IMR-90 (cell line): ENCODE results near the gene MT1X. TPM values are rescaled to one million over a fixed set of nuclear protein-coding genes. Genes with fewer than 3 reads are reported as not detected.
"Not testable (repeated sequence)": the region's sequence is repeated elsewhere in the genome, so short reads cannot be mapped to it uniquely, and the experiment has no call there.

ENCODE experiments used
- ATAC-seq: fragments of 200-7000 bp; cut with Tn5 transposase; 2 replicates; pipeline ENCODE4 v1.9.1; 2020; ENCODE audit warnings: low read depth, mild to moderate bottlenecking, moderate library complexity
- BruUV-seq: library from RNA; stranded (reverse); fragments of 400-500 nt; replicated peaks from 2 replicates; lab custom pipeline; 2021; lab: Mats Ljungman, UMichigan
- CTCF ChIA-PET: fragments of 300-600 bp; formaldehyde crosslinking; extraction: SDS; loops from one replicate; lab custom pipeline; 2021; ENCODE audit warnings: antibody characterized with exemption; lab: Yijun Ruan, JAX
- POLR2A ChIA-PET: fragments of 300-600 bp; sonication (Branson Sonifier 250); formaldehyde crosslinking; loops from one replicate; lab custom pipeline; 2022; ENCODE audit warnings: antibody characterized with exemption; ENCODE audit not compliant: unreplicated experiment; lab: Charles Lee
- DNase-seq: peaks from one replicate; pipeline ENCODE4 v3.0.0; 2013
- H2AFZ ChIP-seq: replicated peaks from 2 replicates; pipeline ENCODE3; 2013; ENCODE audit warnings: low read length, mild to moderate bottlenecking; ENCODE audit not compliant: poor library complexity
- H2AK5ac ChIP-seq: 2 replicates; pipeline ENCODE4 v1.6.1; 2013; ENCODE audit warnings: low read depth, low read length, inconsistent platforms
- H2AK9ac ChIP-seq: replicated peaks from 2 replicates; pipeline ENCODE3; 2013; ENCODE audit warnings: mild to moderate bottlenecking, low read depth, low read length, moderate library complexity; ENCODE audit not compliant: poor library complexity
- H2BK120ac ChIP-seq: 2 replicates; pipeline ENCODE4 v1.6.1; 2013; ENCODE audit warnings: low read depth, low read length, inconsistent platforms
- H2BK15ac ChIP-seq: 3 replicates; pipeline ENCODE4 v1.6.1; 2013; ENCODE audit warnings: low read depth, low read length, inconsistent platforms
- H2BK20ac ChIP-seq: 2 replicates; pipeline ENCODE4 v1.6.1; 2013; ENCODE audit warnings: low read depth, mild to moderate bottlenecking, inconsistent platforms, low read length, moderate library complexity
- H2BK5ac ChIP-seq: 2 replicates; pipeline ENCODE4 v1.6.1; 2013; ENCODE audit warnings: mild to moderate bottlenecking, low read depth, low read length, inconsistent platforms; ENCODE audit not compliant: poor library complexity, severe bottlenecking
- H3K14ac ChIP-seq: replicated peaks from 2 replicates; pipeline ENCODE4 v1.6.1; 2013; ENCODE audit warnings: low read depth, low read length, inconsistent platforms
- H3K18ac ChIP-seq: 2 replicates; pipeline ENCODE4 v1.6.1; 2013; ENCODE audit warnings: low read depth, low read length, control low read depth
- H3K23ac ChIP-seq: 2 replicates; pipeline ENCODE4 v1.6.1; 2013; ENCODE audit warnings: low read depth, low read length, inconsistent platforms
- H3K27ac ChIP-seq: 2 replicates; pipeline ENCODE4 v1.5.1; 2013; ENCODE audit warnings: mild to moderate bottlenecking, control low read depth, low read length; ENCODE audit not compliant: insufficient read depth
- H3K27me3 ChIP-seq: 2 replicates; pipeline ENCODE4 v1.6.1; 2013; ENCODE audit warnings: low read length; ENCODE audit not compliant: control insufficient read depth, insufficient read depth
- H3K36me3 ChIP-seq: 2 replicates; pipeline ENCODE4 v1.6.1; 2013; ENCODE audit warnings: low read length, mixed read lengths; ENCODE audit not compliant: control insufficient read depth, insufficient read depth
- H3K4ac ChIP-seq: 2 replicates; pipeline ENCODE4 v1.6.1; 2013; ENCODE audit warnings: low read depth, low read length, inconsistent platforms
- H3K4me1 ChIP-seq: 2 replicates; pipeline ENCODE4 v1.6.1; 2013; ENCODE audit warnings: low read length, mixed read lengths; ENCODE audit not compliant: control insufficient read depth, insufficient read depth
- H3K4me2 ChIP-seq: 2 replicates; pipeline ENCODE4 v1.6.1; 2013; ENCODE audit warnings: low read depth, mild to moderate bottlenecking, control low read depth, low read length, moderate library complexity
- H3K4me3 ChIP-seq: 2 replicates; pipeline ENCODE4 v1.5.1; 2013; ENCODE audit warnings: low read depth, mild to moderate bottlenecking, control low read depth, low read length, moderate library complexity; ENCODE audit not compliant: insufficient read depth
- H3K56ac ChIP-seq: 2 replicates; pipeline ENCODE4 v1.6.1; 2013; ENCODE audit warnings: low read length, inconsistent platforms; ENCODE audit not compliant: insufficient read depth; ENCODE audit errors: extremely low read depth
- H3K79me1 ChIP-seq, 2 experiments: 2 replicates each; pipeline ENCODE4 v1.6.1; 2013; ENCODE audit warnings: low read length in 2 of 2, inconsistent platforms in 1 of 2, low read depth in 1 of 2
- H3K9ac ChIP-seq: 2 replicates; pipeline ENCODE4 v1.6.1; 2013; ENCODE audit warnings: low read depth, low read length, control low read depth
- H3K9me1 ChIP-seq: 2 replicates; pipeline ENCODE4 v1.6.1; 2013; ENCODE audit warnings: low read length, inconsistent platforms; ENCODE audit not compliant: insufficient read depth
- H3K9me3 ChIP-seq: 2 replicates; pipeline ENCODE4 v1.6.1; 2013; ENCODE audit warnings: low read length; ENCODE audit not compliant: control insufficient read depth, insufficient read depth
- H4K20me1 ChIP-seq: 2 replicates; pipeline ENCODE4 v1.6.1; 2013; ENCODE audit warnings: low read length, inconsistent platforms; ENCODE audit not compliant: insufficient read depth
- H4K5ac ChIP-seq: 2 replicates; pipeline ENCODE4 v1.6.1; 2013; ENCODE audit warnings: mild to moderate bottlenecking, low read depth, low read length, control low read depth
- H4K8ac ChIP-seq, 2 experiments: 2 replicates each; pipeline ENCODE4 v1.6.1; 2013; ENCODE audit warnings: low read depth in 2 of 2, low read length in 2 of 2, control low read depth in 1 of 2, inconsistent platforms in 1 of 2
- H4K91ac ChIP-seq: 2 replicates; pipeline ENCODE4 v1.6.1; 2013; ENCODE audit warnings: low read depth, low read length, inconsistent platforms; ENCODE audit not compliant: insufficient read depth
- CTCF ChIP-seq: conservative IDR thresholded peaks from 2 replicates; pipeline ENCODE4 v1.5.1; 2012; ENCODE audit warnings: mild to moderate bottlenecking, low read depth, low read length, improper control_type of control experiment
- NFE2L2 ChIP-seq: fragments of 150-350 bp; IDR thresholded peaks from 2 replicates; pipeline ENCODE4 v1.6.1; 2016; ENCODE audit warnings: low read depth, mild to moderate bottlenecking, low read length
- whole genome bisulfite sequencing, 2 experiments: methylation state at CpG; one replicate each; pipeline versions ENCODE4 v1.1.5 to v1.1.7; 2013; ENCODE audit warnings: missing lambda C conversion rate in 2 of 2; ENCODE audit not compliant: insufficient read length in 1 of 2; ENCODE audit errors: extremely low coverage in 2 of 2; 5-methylcytosine and 5-hydroxymethylcytosine counted together
- dilution Hi-C: fragments of 300-500 bp; cut with HindIII; formaldehyde crosslinking; loops from one replicate; pipeline ENCODE4 v1.14.3; 2018; ENCODE audit warnings: low sequenced_read_pairs; ENCODE audit not compliant: unreplicated experiment
- in situ Hi-C: fragments of 300-500 bp; cut with MboI; formaldehyde crosslinking; loops from 3 replicates; pipeline ENCODE4 v1.14.3; 2019; ENCODE audit warnings: low sequenced_read_pairs, inconsistent platforms, mixed read lengths
- intact Hi-C: fragments of 100-400 bp; cut with micrococcal nuclease; formaldehyde crosslinking; loops from 2 replicates; pipeline ENCODE4 v1.10.0; 2022
- polyA plus RNA-seq, 3 experiments: library from polyadenylated mRNA; depleted of rRNA; stranded (reverse); fragments of >200 nt; gene quantifications; 2 replicates each; pipeline ENCODE4 v1.2.3, GENCODE V29; 2012; ENCODE audit warnings: low replicate concordance in 1 of 3
- total RNA-seq: library from RNA; depleted of rRNA; stranded (reverse); fragments of >200 nt; gene quantifications from 2 replicates; pipeline ENCODE4 v1.2.3, GENCODE V29; 2012

The MT1X gene
- total and polyA plus RNA-seq, 2 of the 4 experiments (the other 2 are of a cell fraction), result 5.6 to 170 TPM

DNA sequence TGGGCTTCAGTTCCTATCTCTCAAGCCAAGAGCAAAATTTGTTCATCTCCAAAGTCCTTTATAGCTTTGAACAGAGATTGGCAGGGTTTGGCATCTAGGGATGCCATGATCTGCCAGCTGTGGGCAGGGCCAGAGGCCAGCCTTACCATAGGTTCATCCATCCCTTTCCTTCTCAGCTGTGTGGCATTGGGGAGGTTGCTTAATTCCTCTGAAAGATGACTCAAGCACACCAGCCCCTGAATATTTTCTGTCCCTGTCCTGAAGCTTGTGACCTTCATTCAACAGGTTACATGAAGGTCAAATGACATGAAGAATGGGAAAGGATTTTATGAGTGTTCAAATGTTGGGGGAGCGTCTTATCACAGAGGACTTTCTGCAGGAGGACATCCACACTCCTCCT is 17.8 kb upstream of the MT1X start (continued):
- no peak for TF ChIP-seq CTCF
- no peak for TF ChIP-seq NFE2L2

- BruUV-seq, H3K27ac ChIP-seq, CTCF ChIA-PET, H2BK5ac ChIP-seq, H3K4me2 ChIP-seq, H3K4me3 ChIP-seq, POLR2A ChIA-PET, H3K4me1 ChIP-seq, ATAC-seq, H3K56ac ChIP-seq, H3K9me3 ChIP-seq, H2AK5ac ChIP-seq, H2AK9ac ChIP-seq, H2BK20ac ChIP-seq, H4K5ac ChIP-seq, DNase-seq, H4K8ac ChIP-seq, H3K9ac ChIP-seq, intact Hi-C loops, H3K14ac ChIP-seq, H3K4ac ChIP-seq, H2BK120ac ChIP-seq, H3K23ac ChIP-seq, dilution Hi-C loops, H3K79me1 ChIP-seq, H3K18ac ChIP-seq, H2BK15ac ChIP-seq, H3K9me1 ChIP-seq, H4K91ac ChIP-seq, H4K20me1 ChIP-seq, in situ Hi-C loops, H3K36me3 ChIP-seq, H2AFZ ChIP-seq: not testable (repeated sequence)
- no CpG with 5 or more reads among the region's 8 CpGs for WGBS, 2 experiments
- peaks cover 93% of the 10 kb centered on the region for H3K27me3 ChIP-seq
These were observed 16.7 kb upstream of the MT1X start for GRCh38 chr16:56665286-56666261.
